ENCODE results near the gene PIEZO2. TPM values are rescaled to one million over a fixed set of nuclear protein-coding genes. Genes with fewer than 3 reads are reported as not detected.

Gene PIEZO2
- total RNA-seq, 1 experiment from 2014 or later, result 0.57 TPM

DNA sequence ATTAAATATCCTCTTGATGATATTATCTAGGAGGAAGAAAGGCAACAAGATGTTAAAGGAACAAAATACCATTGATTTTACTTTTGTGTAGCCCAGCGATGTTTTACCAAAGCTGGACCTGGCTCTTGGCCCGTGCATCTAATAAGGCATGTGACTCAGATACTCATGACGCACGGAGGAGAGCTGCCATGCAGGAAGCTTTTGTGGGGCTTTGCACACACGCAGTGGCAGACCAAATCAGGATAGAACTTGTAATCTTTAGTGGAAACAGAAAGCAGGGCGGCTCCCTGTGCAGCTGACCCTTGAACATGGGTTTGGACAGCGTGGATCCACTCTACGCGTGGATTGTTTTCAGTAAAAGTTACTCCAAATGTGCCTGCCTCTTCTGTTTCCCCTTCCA lies 433.6 kb downstream of the PIEZO2 start:
- ATAC-seq (no peak), DNase-seq (ENCODE audit: low read depth, low spot score) (no peak)
- no peaks in the 10 kb centered on the region for H3K36me3 ChIP-seq (ENCODE audit: control insufficient read depth, insufficient read depth, low read length)
- TF ChIP-seq TCF7L2 (IDR thresholded peaks at IDR 0.05; ENCODE audit: low read depth, low read length) (no peak), SIN3A (IDR thresholded peaks at IDR 0.05; ENCODE audit: borderline replicate concordance, insufficient read depth, low read depth, low read length) (no peak), POLR2AphosphoS5 (IDR thresholded peaks at IDR 0.05; ENCODE audit: low read depth, low read length) (no peak)
- TF ChIP-seq, protein P1, sequence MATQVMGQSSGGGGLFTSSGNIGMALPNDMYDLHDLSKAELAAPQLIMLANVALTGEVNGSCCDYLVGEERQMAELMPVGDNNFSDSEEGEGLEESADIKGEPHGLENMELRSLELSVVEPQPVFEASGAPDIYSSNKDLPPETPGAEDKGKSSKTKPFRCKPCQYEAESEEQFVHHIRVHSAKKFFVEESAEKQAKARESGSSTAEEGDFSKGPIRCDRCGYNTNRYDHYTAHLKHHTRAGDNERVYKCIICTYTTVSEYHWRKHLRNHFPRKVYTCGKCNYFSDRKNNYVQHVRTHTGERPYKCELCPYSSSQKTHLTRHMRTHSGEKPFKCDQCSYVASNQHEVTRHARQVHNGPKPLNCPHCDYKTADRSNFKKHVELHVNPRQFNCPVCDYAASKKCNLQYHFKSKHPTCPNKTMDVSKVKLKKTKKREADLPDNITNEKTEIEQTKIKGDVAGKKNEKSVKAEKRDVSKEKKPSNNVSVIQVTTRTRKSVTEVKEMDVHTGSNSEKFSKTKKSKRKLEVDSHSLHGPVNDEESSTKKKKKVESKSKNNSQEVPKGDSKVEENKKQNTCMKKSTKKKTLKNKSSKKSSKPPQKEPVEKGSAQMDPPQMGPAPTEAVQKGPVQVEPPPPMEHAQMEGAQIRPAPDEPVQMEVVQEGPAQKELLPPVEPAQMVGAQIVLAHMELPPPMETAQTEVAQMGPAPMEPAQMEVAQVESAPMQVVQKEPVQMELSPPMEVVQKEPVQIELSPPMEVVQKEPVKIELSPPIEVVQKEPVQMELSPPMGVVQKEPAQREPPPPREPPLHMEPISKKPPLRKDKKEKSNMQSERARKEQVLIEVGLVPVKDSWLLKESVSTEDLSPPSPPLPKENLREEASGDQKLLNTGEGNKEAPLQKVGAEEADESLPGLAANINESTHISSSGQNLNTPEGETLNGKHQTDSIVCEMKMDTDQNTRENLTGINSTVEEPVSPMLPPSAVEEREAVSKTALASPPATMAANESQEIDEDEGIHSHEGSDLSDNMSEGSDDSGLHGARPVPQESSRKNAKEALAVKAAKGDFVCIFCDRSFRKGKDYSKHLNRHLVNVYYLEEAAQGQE (IDR thresholded peaks at IDR 0.05; ENCODE audit: insufficient read depth in 1 of 2, low read depth in 2 of 2, low read length in 1 of 2), result no peak
- TF ChIP-seq, protein P2, sequence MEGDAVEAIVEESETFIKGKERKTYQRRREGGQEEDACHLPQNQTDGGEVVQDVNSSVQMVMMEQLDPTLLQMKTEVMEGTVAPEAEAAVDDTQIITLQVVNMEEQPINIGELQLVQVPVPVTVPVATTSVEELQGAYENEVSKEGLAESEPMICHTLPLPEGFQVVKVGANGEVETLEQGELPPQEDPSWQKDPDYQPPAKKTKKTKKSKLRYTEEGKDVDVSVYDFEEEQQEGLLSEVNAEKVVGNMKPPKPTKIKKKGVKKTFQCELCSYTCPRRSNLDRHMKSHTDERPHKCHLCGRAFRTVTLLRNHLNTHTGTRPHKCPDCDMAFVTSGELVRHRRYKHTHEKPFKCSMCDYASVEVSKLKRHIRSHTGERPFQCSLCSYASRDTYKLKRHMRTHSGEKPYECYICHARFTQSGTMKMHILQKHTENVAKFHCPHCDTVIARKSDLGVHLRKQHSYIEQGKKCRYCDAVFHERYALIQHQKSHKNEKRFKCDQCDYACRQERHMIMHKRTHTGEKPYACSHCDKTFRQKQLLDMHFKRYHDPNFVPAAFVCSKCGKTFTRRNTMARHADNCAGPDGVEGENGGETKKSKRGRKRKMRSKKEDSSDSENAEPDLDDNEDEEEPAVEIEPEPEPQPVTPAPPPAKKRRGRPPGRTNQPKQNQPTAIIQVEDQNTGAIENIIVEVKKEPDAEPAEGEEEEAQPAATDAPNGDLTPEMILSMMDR (IDR thresholded peaks at IDR 0.05), result no peak
- intact Hi-C loops (cut with micrococcal nuclease; ENCODE audit: unreplicated experiment), result no loop called here
- H3K27ac ChIP-seq (ENCODE audit: low read length), result no peak overlapping the region
- H3K27me3 ChIP-seq (ENCODE audit: control insufficient read depth, insufficient read depth, low read length), result peaks cover 6% of the 10 kb centered on the region
- in situ Hi-C loops (cut with HindIII; ENCODE audit: low pct_unique_long_range_greater_than_20kb, low sequenced_read_pairs), result no loop called here
- H3K9me3 ChIP-seq (ENCODE audit: control insufficient read depth, insufficient read depth, low read depth, low read length), result no peaks in the 10 kb centered on the region
- CTCF ChIA-PET, result no interaction called here
- BruUV-seq (replicated peaks), result no TSS peak
- POLR2A ChIA-PET, result no interaction called here
- no peaks in the 10 kb centered on the region for H3K4me1 ChIP-seq (ENCODE audit: control insufficient read depth, insufficient read depth, low read length)
- H3K4me3 ChIP-seq (ENCODE audit: low read depth in 2 of 2, low read length in 2 of 2), result no peak overlapping the region

DNA sequence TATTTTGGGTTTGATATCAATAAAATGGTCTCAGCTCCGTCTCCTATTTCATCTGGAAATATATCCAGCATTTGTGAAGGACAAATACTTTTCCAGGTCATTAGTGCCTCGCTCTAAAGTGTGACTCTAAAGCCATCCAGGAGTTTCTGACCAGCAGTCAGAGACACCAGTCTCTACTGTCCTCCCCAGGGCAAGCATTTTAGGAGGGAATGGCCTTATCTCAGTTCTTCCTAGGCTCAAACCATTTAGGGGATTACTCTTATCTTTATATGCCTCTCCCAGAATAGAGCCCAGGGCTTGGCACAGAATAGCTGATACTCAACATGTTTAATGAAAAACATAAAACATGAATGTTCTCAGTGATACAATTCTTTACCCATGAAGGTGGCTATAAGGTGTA lies 436.0 kb downstream of the PIEZO2 start:
- H3K4me1 ChIP-seq (ENCODE audit: control insufficient read depth, insufficient read depth, low read length), result no peaks in the 10 kb centered on the region
- CTCF ChIA-PET, result no interaction called here
- intact Hi-C loops (cut with micrococcal nuclease; ENCODE audit: unreplicated experiment), result no loop called here
- BruUV-seq (replicated peaks), result no TSS peak
- no peak for DNase-seq (ENCODE audit: low read depth, low spot score)
- H3K27me3 ChIP-seq (ENCODE audit: control insufficient read depth, insufficient read depth, low read length), result peaks cover 6% of the 10 kb centered on the region
- TF ChIP-seq, protein P1 (IDR thresholded peaks at IDR 0.05; ENCODE audit: insufficient read depth in 1 of 2, low read depth in 2 of 2, low read length in 1 of 2), result no peak
- TF ChIP-seq TCF7L2 (IDR thresholded peaks at IDR 0.05; ENCODE audit: low read depth, low read length) (no peak), POLR2AphosphoS5 (IDR thresholded peaks at IDR 0.05; ENCODE audit: low read depth, low read length) (no peak), SIN3A (IDR thresholded peaks at IDR 0.05; ENCODE audit: borderline replicate concordance, insufficient read depth, low read depth, low read length) (no peak)
- TF ChIP-seq, protein P2 (IDR thresholded peaks at IDR 0.05), result no peak
- H3K27ac ChIP-seq (ENCODE audit: low read length), result no peak overlapping the region
- H3K36me3 ChIP-seq (ENCODE audit: control insufficient read depth, insufficient read depth, low read length), result no peaks in the 10 kb centered on the region
- in situ Hi-C loops (cut with HindIII; ENCODE audit: low pct_unique_long_range_greater_than_20kb, low sequenced_read_pairs), result no loop called here
- ATAC-seq, result no peak
- POLR2A ChIA-PET, result no interaction called here
- no peak overlapping the region for H3K4me3 ChIP-seq (ENCODE audit: low read depth in 2 of 2, low read length in 2 of 2)
- H3K9me3 ChIP-seq (ENCODE audit: control insufficient read depth, insufficient read depth, low read depth, low read length), result no peaks in the 10 kb centered on the region

Measured in Panc1 (cell line).